ENCODE data around the gene ANKRD13D. TPM values are rescaled to one million over a fixed set of nuclear protein-coding genes. Genes with fewer than 3 reads are reported as not detected.

ANKRD13D gene
- polyA plus RNA-seq, 1 experiment, result 14.4 TPM

DNA sequence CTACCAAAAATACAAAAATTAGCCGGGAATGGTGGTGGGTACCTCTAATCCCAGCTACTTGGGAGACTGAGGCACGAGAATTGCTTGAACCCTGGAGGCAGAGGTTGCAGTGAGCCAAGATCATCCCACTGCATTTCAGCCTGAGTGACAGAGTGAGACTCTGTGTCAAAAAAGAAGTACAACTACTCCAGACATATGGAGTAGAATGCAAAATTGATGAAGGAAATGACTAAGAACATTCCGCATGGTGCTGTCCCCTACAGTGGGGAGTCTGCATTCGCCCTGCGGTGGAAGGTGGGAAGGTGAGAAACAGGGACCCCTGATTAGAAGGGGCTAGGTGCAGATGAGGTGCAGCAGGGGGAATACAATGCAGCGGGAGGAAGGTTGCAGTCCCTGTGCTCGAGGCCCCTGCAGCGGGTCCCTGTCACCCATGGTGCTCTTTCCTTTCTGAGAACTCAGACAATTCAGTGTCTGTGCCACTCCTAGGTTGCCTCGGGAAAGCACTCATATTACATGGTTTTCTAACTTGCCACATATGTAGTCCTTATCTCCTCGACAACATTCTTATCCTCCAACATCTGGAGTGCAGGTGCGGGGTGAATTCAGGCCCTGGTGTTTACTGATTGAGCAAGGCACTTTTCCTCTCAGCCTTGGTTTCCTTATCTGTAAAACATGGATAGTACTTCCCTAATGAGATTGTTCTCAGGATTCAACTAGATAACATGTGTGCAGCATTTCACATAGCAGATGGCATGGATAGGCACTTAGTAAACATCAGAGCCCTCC is 59.1 kb downstream of the ANKRD13D start:
- H3K27me3 ChIP-seq (ENCODE audit: control insufficient read depth, insufficient read depth, low read length), result no peaks in the 10 kb centered on the region
- CTCF ChIA-PET, result interaction anchor here (0.6 to 19.6 kb wide), 6 partner anchors 8 to 371 kb away, joined by 3 to 716 read pairs (median 32); partner anchors contain the start of genes CLCF1 and RAD9A
- no peak for DNase-seq (ENCODE audit: low read depth, low spot score)
- TF ChIP-seq, protein P1, sequence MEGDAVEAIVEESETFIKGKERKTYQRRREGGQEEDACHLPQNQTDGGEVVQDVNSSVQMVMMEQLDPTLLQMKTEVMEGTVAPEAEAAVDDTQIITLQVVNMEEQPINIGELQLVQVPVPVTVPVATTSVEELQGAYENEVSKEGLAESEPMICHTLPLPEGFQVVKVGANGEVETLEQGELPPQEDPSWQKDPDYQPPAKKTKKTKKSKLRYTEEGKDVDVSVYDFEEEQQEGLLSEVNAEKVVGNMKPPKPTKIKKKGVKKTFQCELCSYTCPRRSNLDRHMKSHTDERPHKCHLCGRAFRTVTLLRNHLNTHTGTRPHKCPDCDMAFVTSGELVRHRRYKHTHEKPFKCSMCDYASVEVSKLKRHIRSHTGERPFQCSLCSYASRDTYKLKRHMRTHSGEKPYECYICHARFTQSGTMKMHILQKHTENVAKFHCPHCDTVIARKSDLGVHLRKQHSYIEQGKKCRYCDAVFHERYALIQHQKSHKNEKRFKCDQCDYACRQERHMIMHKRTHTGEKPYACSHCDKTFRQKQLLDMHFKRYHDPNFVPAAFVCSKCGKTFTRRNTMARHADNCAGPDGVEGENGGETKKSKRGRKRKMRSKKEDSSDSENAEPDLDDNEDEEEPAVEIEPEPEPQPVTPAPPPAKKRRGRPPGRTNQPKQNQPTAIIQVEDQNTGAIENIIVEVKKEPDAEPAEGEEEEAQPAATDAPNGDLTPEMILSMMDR (IDR thresholded peaks at IDR 0.05; ENCODE audit: low read depth, low read length), result no peak
- POLR2A ChIA-PET, result interaction anchor here (0.7 kb wide), 1 partner anchor 34 kb away, joined by 3 read pairs; no protein-coding TSS in a partner anchor
- H3K4me3 ChIP-seq (ENCODE audit: low read depth, low read length), result no peak overlapping the region
- peak overlapping the region; percentile 21 for H3K27ac ChIP-seq (ENCODE audit: low read depth, low read length)
- H3K9me3 ChIP-seq (ENCODE audit: control insufficient read depth, insufficient read depth, low read length), result no peaks in the 10 kb centered on the region; the same call in 1 of the 2 replicates

DNA sequence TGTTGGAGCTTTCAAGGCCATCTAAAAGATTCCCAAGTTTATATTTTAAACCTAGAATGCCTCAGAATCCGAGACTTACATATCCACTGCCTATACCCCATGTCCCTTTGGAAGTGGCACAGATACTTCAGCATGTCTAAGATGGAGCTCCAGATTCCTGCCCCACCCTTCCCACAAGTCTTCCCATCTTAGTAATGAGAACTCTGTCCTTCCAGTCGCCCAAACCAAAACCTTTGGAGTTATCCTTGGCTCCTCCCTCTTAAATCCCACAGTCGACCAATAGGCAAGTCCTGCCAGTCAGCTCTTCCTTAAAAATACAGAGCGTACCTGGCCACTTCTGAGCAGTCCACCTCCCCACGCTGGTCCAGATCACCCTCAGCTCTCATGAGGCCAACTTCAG is 59.9 kb downstream of the ANKRD13D start:
- ChIA-PET CTCF (interaction anchor here (0.6 to 19.6 kb wide), 6 partner anchors 14 to 426 kb away, joined by 3 to 716 read pairs (median 13); partner anchors contain the start of genes CLCF1 and RAD9A), POLR2A (no interaction called here)
- no peak for DNase-seq (ENCODE audit: low read depth, low spot score)
- TF ChIP-seq, protein P1 (IDR thresholded peaks at IDR 0.05; ENCODE audit: low read depth, low read length), result no peak
- Histone ChIP-seq H3K27ac (ENCODE audit: low read depth, low read length) (no peak overlapping the region), H3K27me3 (ENCODE audit: control insufficient read depth, insufficient read depth, low read length) (no peaks in the 10 kb centered on the region), H3K4me3 (ENCODE audit: low read depth, low read length) (no peak overlapping the region), H3K9me3 (ENCODE audit: control insufficient read depth, insufficient read depth, low read length) (no peaks in the 10 kb centered on the region; the same call in 1 of the 2 replicates)

DNA sequence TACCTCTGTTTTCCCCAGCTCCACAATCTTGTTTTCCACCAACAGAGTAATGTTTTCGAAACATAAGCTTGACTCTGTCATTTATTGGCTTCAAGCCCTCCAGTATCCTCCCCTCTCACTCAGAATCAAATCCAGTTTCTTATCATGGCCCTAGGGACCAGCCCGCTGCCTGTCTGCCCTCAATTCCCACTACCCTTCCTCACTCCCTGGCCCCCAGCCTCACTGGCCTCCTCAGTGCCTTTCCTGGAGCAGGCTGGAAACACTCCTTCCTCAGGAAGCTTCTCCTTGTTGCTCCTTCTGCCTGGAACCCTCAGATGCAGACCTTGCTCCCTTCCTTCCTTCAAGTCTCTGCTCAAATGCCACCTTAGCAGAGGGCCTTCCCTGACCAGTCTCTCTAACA is 60.4 kb downstream of the ANKRD13D start:
- no peak overlapping the region for H3K27ac ChIP-seq (ENCODE audit: low read depth, low read length)
- no peak for DNase-seq (ENCODE audit: low read depth, low spot score)
- no peaks in the 10 kb centered on the region for H3K27me3 ChIP-seq (ENCODE audit: control insufficient read depth, insufficient read depth, low read length)
- H3K4me3 ChIP-seq (ENCODE audit: low read depth, low read length), result no peak overlapping the region
- ChIA-PET CTCF (interaction anchor here (0.6 to 19.6 kb wide), 5 partner anchors 13 to 427 kb away, joined by 3 to 716 read pairs (median 23); partner anchors contain the start of genes CLCF1 and RAD9A), POLR2A (no interaction called here)
- TF ChIP-seq, protein P1 (IDR thresholded peaks at IDR 0.05; ENCODE audit: low read depth, low read length), result no peak
- no peaks in the 10 kb centered on the region; the same call in 1 of the 2 replicates for H3K9me3 ChIP-seq (ENCODE audit: control insufficient read depth, insufficient read depth, low read length)

DNA sequence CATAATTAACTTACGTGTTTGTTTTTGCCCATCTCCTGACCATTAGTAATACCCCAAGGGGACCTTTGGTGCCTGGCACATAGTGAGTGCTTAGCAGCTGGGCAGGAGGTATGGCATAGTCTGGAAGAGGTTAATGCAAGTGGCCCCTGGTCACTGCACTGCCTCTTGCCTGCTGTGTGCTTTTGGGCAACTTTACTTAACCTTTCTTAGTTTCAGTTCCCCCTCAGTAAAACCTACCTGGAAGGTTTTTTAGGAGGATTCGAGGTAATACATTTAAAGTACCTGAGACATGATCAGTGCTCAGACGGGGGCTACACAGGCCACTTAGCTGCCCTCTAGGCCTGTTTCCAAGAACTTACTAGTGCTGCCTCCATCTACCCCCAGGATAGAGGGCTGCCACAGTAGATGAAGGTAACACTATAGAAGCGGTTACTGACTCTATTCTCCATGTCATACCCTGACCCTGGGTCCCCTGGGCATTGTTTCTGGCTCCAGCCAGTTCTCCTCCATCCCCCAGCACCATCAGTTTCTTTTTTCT is 60.9 kb downstream of the ANKRD13D start:
- no peaks in the 10 kb centered on the region; the same call in 1 of the 2 replicates for H3K9me3 ChIP-seq (ENCODE audit: control insufficient read depth, insufficient read depth, low read length)
- DNase-seq (ENCODE audit: low read depth, low spot score), result no peak
- H3K27ac ChIP-seq (ENCODE audit: low read depth, low read length), result no peak overlapping the region
- H3K4me3 ChIP-seq (ENCODE audit: low read depth, low read length), result no peak overlapping the region
- ChIA-PET CTCF (interaction anchor here (0.6 to 19.6 kb wide), 9 partner anchors 13 to 427 kb away, joined by 3 to 716 read pairs (median 16); partner anchors contain the start of genes CLCF1 and RAD9A), POLR2A (interaction anchor here (8.7 kb wide), 1 partner anchor 23 kb away, joined by 106 read pairs; the partner anchor contains the start of gene CLCF1)
- no peaks in the 10 kb centered on the region for H3K27me3 ChIP-seq (ENCODE audit: control insufficient read depth, insufficient read depth, low read length)
- TF ChIP-seq, protein P1 (IDR thresholded peaks at IDR 0.05; ENCODE audit: low read depth, low read length), result no peak

Measured in AG04450 (cell line).